IMR-90 (cell line): ENCODE measurements around the gene CADM2. TPM values are rescaled to one million over a fixed set of nuclear protein-coding genes. Genes with fewer than 3 reads are reported as not detected.

ENCODE experiments used
- ATAC-seq: fragments of 200-7000 bp; cut with Tn5 transposase; 2 replicates; pipeline ENCODE4 v1.9.1; 2020; ENCODE audit warnings: low read depth, mild to moderate bottlenecking, moderate library complexity
- BruUV-seq: library from RNA; stranded (reverse); fragments of 400-500 nt; replicated peaks from 2 replicates; lab custom pipeline; 2021; lab: Mats Ljungman, UMichigan
- CTCF ChIA-PET: fragments of 300-600 bp; formaldehyde crosslinking; extraction: SDS; loops from one replicate; lab custom pipeline; 2021; ENCODE audit warnings: antibody characterized with exemption; lab: Yijun Ruan, JAX
- POLR2A ChIA-PET: fragments of 300-600 bp; sonication (Branson Sonifier 250); formaldehyde crosslinking; loops from one replicate; lab custom pipeline; 2022; ENCODE audit warnings: antibody characterized with exemption; ENCODE audit not compliant: unreplicated experiment; lab: Charles Lee
- DNase-seq: peaks from one replicate; pipeline ENCODE4 v3.0.0; 2013
- H2AFZ ChIP-seq: replicated peaks from 2 replicates; pipeline ENCODE3; 2013; ENCODE audit warnings: low read length, mild to moderate bottlenecking; ENCODE audit not compliant: poor library complexity
- H2AK5ac ChIP-seq: 2 replicates; pipeline ENCODE4 v1.6.1; 2013; ENCODE audit warnings: low read depth, low read length, inconsistent platforms
- H2AK9ac ChIP-seq: replicated peaks from 2 replicates; pipeline ENCODE3; 2013; ENCODE audit warnings: mild to moderate bottlenecking, low read depth, low read length, moderate library complexity; ENCODE audit not compliant: poor library complexity
- H2BK120ac ChIP-seq: 2 replicates; pipeline ENCODE4 v1.6.1; 2013; ENCODE audit warnings: low read depth, low read length, inconsistent platforms
- H2BK15ac ChIP-seq: 3 replicates; pipeline ENCODE4 v1.6.1; 2013; ENCODE audit warnings: low read depth, low read length, inconsistent platforms
- H2BK20ac ChIP-seq: 2 replicates; pipeline ENCODE4 v1.6.1; 2013; ENCODE audit warnings: low read depth, mild to moderate bottlenecking, inconsistent platforms, low read length, moderate library complexity
- H2BK5ac ChIP-seq: 2 replicates; pipeline ENCODE4 v1.6.1; 2013; ENCODE audit warnings: mild to moderate bottlenecking, low read depth, low read length, inconsistent platforms; ENCODE audit not compliant: poor library complexity, severe bottlenecking
- H3K14ac ChIP-seq: replicated peaks from 2 replicates; pipeline ENCODE4 v1.6.1; 2013; ENCODE audit warnings: low read depth, low read length, inconsistent platforms
- H3K18ac ChIP-seq: 2 replicates; pipeline ENCODE4 v1.6.1; 2013; ENCODE audit warnings: low read depth, low read length, control low read depth
- H3K23ac ChIP-seq: 2 replicates; pipeline ENCODE4 v1.6.1; 2013; ENCODE audit warnings: low read depth, low read length, inconsistent platforms
- H3K27ac ChIP-seq: 2 replicates; pipeline ENCODE4 v1.5.1; 2013; ENCODE audit warnings: mild to moderate bottlenecking, control low read depth, low read length; ENCODE audit not compliant: insufficient read depth
- H3K27me3 ChIP-seq: 2 replicates; pipeline ENCODE4 v1.6.1; 2013; ENCODE audit warnings: low read length; ENCODE audit not compliant: control insufficient read depth, insufficient read depth
- H3K36me3 ChIP-seq: 2 replicates; pipeline ENCODE4 v1.6.1; 2013; ENCODE audit warnings: low read length, mixed read lengths; ENCODE audit not compliant: control insufficient read depth, insufficient read depth
- H3K4ac ChIP-seq: 2 replicates; pipeline ENCODE4 v1.6.1; 2013; ENCODE audit warnings: low read depth, low read length, inconsistent platforms
- H3K4me1 ChIP-seq: 2 replicates; pipeline ENCODE4 v1.6.1; 2013; ENCODE audit warnings: low read length, mixed read lengths; ENCODE audit not compliant: control insufficient read depth, insufficient read depth
- H3K4me2 ChIP-seq: 2 replicates; pipeline ENCODE4 v1.6.1; 2013; ENCODE audit warnings: low read depth, mild to moderate bottlenecking, control low read depth, low read length, moderate library complexity
- H3K4me3 ChIP-seq: 2 replicates; pipeline ENCODE4 v1.5.1; 2013; ENCODE audit warnings: low read depth, mild to moderate bottlenecking, control low read depth, low read length, moderate library complexity; ENCODE audit not compliant: insufficient read depth
- H3K56ac ChIP-seq: 2 replicates; pipeline ENCODE4 v1.6.1; 2013; ENCODE audit warnings: low read length, inconsistent platforms; ENCODE audit not compliant: insufficient read depth; ENCODE audit errors: extremely low read depth
- H3K79me1 ChIP-seq, 2 experiments: 2 replicates each; pipeline ENCODE4 v1.6.1; 2013; ENCODE audit warnings: low read length in 2 of 2, inconsistent platforms in 1 of 2, low read depth in 1 of 2
- H3K9ac ChIP-seq: 2 replicates; pipeline ENCODE4 v1.6.1; 2013; ENCODE audit warnings: low read depth, low read length, control low read depth
- H3K9me1 ChIP-seq: 2 replicates; pipeline ENCODE4 v1.6.1; 2013; ENCODE audit warnings: low read length, inconsistent platforms; ENCODE audit not compliant: insufficient read depth
- H3K9me3 ChIP-seq: 2 replicates; pipeline ENCODE4 v1.6.1; 2013; ENCODE audit warnings: low read length; ENCODE audit not compliant: control insufficient read depth, insufficient read depth
- H4K20me1 ChIP-seq: 2 replicates; pipeline ENCODE4 v1.6.1; 2013; ENCODE audit warnings: low read length, inconsistent platforms; ENCODE audit not compliant: insufficient read depth
- H4K5ac ChIP-seq: 2 replicates; pipeline ENCODE4 v1.6.1; 2013; ENCODE audit warnings: mild to moderate bottlenecking, low read depth, low read length, control low read depth
- H4K8ac ChIP-seq, 2 experiments: 2 replicates each; pipeline ENCODE4 v1.6.1; 2013; ENCODE audit warnings: low read depth in 2 of 2, low read length in 2 of 2, control low read depth in 1 of 2, inconsistent platforms in 1 of 2
- H4K91ac ChIP-seq: 2 replicates; pipeline ENCODE4 v1.6.1; 2013; ENCODE audit warnings: low read depth, low read length, inconsistent platforms; ENCODE audit not compliant: insufficient read depth
- WGBS, 2 experiments: methylation state at CpG; one replicate each; pipeline versions ENCODE4 v1.1.5 to v1.1.7; 2013; ENCODE audit warnings: missing lambda C conversion rate in 2 of 2; ENCODE audit not compliant: insufficient read length in 1 of 2; ENCODE audit errors: extremely low coverage in 2 of 2; 5-methylcytosine and 5-hydroxymethylcytosine counted together
- dilution Hi-C: fragments of 300-500 bp; cut with HindIII; formaldehyde crosslinking; loops from one replicate; pipeline ENCODE4 v1.14.3; 2018; ENCODE audit warnings: low sequenced_read_pairs; ENCODE audit not compliant: unreplicated experiment
- in situ Hi-C: fragments of 300-500 bp; cut with MboI; formaldehyde crosslinking; loops from 3 replicates; pipeline ENCODE4 v1.14.3; 2019; ENCODE audit warnings: low sequenced_read_pairs, inconsistent platforms, mixed read lengths
- intact Hi-C: fragments of 100-400 bp; cut with micrococcal nuclease; formaldehyde crosslinking; loops from 2 replicates; pipeline ENCODE4 v1.10.0; 2022
- polyA plus RNA-seq, 3 experiments: library from polyadenylated mRNA; depleted of rRNA; stranded (reverse); fragments of >200 nt; gene quantifications; 2 replicates each; pipeline ENCODE4 v1.2.3, GENCODE V29; 2012; ENCODE audit warnings: low replicate concordance in 1 of 3
- total RNA-seq: library from RNA; depleted of rRNA; stranded (reverse); fragments of >200 nt; gene quantifications from 2 replicates; pipeline ENCODE4 v1.2.3, GENCODE V29; 2012
- TF ChIP-seq, protein P1 (sequence below): conservative IDR thresholded peaks from 2 replicates; pipeline ENCODE4 v1.5.1; 2012; ENCODE audit warnings: mild to moderate bottlenecking, low read depth, low read length, improper control_type of control experiment

The CADM2 gene
- total and polyA plus RNA-seq, 2 of the 4 experiments (the other 2 are of a cell fraction): not detected

DNA sequence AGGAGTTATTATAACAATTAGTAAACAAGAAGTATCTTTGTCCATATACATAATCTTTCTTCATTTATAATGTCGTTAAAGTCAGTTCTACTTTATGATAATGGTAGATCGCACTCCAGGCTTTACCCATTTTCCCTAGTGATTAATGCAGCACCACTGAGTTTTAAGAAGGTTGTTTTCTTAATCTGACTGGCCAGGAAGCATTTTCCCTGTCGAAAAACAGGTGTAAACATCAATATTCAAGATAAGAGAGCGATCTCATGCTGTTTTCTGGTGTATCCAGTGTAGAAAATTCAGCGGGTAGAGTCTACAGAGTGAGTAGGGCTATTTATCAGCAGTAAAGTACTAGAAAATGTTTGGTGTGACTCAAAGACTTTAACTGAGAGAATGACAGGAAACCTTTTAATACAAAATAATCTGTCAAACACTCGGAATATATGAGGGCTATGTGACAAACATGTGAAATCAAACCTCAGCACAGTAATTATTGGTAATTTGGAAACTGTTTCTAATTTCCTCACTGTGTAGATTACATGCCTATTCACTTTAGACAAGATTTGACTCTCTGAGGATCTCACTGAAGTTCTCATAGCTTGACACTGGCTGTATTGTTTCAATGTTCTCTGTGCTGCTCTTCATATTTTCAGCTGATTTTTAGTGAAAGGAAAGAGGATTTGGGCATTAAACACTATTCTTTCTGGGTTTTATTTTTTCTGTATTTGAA, 1019.0 kb downstream of the CADM2 start:
- no peak overlapping the region for H3K56ac ChIP-seq
- DNase-seq (no peak), ATAC-seq (no peak)
- H2BK120ac ChIP-seq: no peak overlapping the region
- no peak overlapping the region for H3K14ac ChIP-seq
- H2BK20ac ChIP-seq: no peak overlapping the region
- H2BK5ac ChIP-seq: no peak overlapping the region
- in situ Hi-C loops: no loop called here
- H3K23ac ChIP-seq: no peak overlapping the region
- dilution Hi-C loops: no loop called here
- ChIA-PET POLR2A (no interaction called here), CTCF (no interaction called here)
- H3K27me3 ChIP-seq: no peaks in the 10 kb centered on the region
- no peak overlapping the region for H4K8ac ChIP-seq
- H3K18ac ChIP-seq: no peak overlapping the region
- H4K5ac ChIP-seq: no peak overlapping the region
- no peak overlapping the region for H2AFZ ChIP-seq
- no peaks in the 10 kb centered on the region for H3K9me1 ChIP-seq
- H2AK9ac ChIP-seq: no peak overlapping the region
- no peaks in the 10 kb centered on the region for H3K9me3 ChIP-seq
- no peaks in the 10 kb centered on the region for H3K79me1 ChIP-seq
- intact Hi-C loops: no loop called here
- BruUV-seq: no TSS peak
- no peak overlapping the region for H3K4ac ChIP-seq
- no peak overlapping the region for H2BK15ac ChIP-seq
- no CpG with 5 or more reads among the region's 6 CpGs for WGBS, 2 experiments
- H3K4me2 ChIP-seq: no peak overlapping the region
- no peak overlapping the region for H3K4me3 ChIP-seq
- no peak overlapping the region for H2AK5ac ChIP-seq
- no peaks in the 10 kb centered on the region for H4K20me1 ChIP-seq
- H3K27ac ChIP-seq: no peak overlapping the region
- H3K9ac ChIP-seq: no peak overlapping the region
- H3K36me3 ChIP-seq: no peaks in the 10 kb centered on the region
- H3K4me1 ChIP-seq: no peaks in the 10 kb centered on the region
- H4K91ac ChIP-seq: no peak overlapping the region
- TF ChIP-seq, protein P1, sequence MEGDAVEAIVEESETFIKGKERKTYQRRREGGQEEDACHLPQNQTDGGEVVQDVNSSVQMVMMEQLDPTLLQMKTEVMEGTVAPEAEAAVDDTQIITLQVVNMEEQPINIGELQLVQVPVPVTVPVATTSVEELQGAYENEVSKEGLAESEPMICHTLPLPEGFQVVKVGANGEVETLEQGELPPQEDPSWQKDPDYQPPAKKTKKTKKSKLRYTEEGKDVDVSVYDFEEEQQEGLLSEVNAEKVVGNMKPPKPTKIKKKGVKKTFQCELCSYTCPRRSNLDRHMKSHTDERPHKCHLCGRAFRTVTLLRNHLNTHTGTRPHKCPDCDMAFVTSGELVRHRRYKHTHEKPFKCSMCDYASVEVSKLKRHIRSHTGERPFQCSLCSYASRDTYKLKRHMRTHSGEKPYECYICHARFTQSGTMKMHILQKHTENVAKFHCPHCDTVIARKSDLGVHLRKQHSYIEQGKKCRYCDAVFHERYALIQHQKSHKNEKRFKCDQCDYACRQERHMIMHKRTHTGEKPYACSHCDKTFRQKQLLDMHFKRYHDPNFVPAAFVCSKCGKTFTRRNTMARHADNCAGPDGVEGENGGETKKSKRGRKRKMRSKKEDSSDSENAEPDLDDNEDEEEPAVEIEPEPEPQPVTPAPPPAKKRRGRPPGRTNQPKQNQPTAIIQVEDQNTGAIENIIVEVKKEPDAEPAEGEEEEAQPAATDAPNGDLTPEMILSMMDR: no peak
